HG03469 (cell line): Measurements from ENCODE around the gene PXDC1.
"Not testable (repeated sequence)": the region's sequence is repeated elsewhere in the genome, so short reads cannot be mapped to it uniquely, and the experiment has no call there.

ENCODE experiments used
- ATAC-seq: cut with Tn5 transposase; IDR thresholded peaks from one replicate; pipeline ENCODE4 v1.9.1; 2021; ENCODE audit warnings: mild to moderate bottlenecking, moderate library complexity, moderate number of reproducible peaks; ENCODE audit not compliant: unreplicated experiment

PXDC1 gene

DNA sequence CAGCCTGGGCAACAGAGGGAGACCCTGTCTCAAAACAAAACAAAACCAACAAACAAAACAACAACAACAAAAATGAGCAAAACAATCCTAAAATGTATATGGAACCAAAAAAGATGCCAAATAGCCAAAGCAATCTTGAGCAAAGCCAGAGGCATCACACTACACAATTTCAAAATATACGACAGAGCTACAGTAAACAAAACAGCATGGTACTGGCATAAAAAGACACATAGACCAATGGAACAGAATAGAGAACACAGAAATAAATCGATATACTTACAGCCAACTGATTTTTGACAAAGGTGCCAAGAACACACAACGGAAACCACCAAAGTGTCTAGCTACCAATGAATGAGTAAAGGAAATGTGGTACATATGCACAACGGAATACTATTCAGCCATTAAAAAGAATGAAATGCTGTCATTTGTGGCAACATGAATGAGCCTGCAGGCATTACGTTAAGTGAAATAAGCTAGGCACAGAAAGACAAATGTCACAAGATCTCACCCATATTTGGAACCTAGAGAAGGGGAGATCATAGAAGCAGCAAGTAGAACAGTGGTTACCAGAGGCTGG is 16.4 kb downstream of the PXDC1 start:
- no peak for ATAC-seq

DNA sequence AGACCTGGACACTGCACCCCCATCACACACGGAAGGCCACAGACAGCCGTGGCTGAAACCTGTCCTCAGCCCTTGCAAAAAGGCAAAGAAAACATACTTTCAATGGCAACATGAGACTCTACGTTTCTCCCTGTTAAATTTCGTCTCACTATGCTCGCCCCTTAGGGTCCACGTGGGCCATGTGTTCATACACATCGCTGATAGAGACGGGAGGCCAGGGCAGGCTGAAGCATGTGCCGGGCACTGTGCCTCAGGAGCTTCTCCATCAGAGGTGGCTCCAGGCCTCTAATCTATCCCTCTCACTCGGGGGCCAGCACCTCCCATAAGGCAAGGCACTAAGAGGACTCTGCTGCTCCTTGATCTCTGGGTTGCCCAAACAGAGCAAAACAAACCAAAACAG is 17.5 kb downstream of the PXDC1 start:
- ATAC-seq: no peak

DNA sequence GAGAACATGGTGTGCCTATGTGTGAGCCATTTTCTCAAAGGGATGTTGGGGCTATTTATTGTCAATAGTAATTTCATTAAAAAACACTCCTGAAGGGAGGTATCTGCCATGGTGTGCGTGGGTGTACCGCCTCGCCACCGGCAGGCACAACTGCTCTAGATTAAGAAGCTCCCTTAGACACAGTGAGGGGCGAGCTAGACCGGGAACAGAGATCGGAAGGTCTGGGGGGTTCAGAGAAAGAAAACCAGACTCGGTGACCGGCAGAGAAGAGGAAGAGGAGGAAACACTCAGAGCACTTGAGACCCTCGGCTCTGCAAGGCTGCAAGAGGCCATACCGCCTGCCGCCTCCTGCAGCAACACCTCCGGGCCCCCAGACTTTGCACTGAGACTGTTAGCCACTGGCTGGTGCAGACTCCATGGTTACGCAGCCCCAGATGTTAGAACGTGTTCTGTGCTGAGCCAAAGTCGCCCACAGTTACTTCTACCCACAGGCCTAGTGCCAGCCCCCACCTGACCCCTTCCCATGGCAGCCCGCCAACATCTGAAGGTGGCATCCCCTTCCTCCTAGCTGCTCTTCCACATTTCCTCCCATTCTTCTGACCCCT is 18.1 kb downstream of the PXDC1 start:
- no peak for ATAC-seq

DNA sequence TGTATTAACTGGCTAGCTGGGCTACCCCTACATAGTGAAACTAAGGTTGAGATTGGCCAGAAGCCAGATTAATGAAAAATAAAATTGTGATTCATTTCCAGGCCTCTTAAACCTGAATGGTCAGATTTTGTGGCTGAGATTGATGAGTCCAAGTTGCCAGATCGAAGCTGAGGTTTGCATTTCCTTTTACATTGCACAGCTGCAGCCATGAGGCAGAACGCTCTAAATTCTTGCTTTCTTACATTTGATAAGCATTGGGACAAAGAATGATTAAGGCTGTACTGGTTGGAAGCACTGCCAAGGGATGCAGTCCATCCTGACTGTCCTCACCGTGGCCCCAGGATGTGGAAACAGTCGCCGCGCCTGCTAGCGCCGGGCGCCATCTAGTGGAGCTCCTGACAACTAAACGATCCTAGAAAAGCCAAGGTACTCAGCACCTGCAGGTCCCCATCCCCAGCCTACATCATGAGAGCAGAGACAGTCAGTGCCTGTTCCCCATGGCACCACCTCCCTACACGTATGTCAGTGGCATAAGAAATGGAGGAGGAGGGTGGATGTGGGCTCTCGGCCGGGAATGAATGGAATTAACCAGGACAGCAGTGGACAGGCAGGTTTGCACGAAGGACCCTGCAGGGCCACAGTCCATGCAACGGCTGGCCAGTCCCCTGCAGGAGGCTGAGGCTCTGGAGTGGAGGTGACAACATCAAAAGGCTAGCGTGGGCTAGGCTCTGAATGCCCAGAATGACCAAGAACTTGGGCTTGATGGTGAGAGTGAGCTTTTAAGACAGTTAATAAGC is 19.0 kb downstream of the PXDC1 start:
- ATAC-seq: no peak

DNA sequence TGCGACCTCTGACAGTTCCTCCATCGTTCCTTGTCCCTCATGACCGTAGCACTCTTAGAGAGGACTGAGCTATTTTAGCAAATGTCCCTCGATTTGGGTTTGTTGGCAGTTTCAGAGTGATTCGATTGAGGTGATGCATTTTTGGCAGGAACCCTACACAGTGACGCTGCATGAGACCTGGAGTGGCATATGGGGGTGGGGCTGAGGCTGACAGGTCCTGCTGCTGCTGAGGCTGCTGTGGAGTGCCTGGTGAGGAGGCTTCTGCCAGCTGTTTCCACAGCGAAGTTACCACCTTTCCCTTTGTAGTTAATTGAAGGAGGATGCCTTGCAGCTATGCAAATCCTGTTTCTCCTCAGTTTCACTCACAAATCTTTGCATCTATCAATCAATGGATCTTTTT is 19.8 kb downstream of the PXDC1 start:
- no peak for ATAC-seq

DNA sequence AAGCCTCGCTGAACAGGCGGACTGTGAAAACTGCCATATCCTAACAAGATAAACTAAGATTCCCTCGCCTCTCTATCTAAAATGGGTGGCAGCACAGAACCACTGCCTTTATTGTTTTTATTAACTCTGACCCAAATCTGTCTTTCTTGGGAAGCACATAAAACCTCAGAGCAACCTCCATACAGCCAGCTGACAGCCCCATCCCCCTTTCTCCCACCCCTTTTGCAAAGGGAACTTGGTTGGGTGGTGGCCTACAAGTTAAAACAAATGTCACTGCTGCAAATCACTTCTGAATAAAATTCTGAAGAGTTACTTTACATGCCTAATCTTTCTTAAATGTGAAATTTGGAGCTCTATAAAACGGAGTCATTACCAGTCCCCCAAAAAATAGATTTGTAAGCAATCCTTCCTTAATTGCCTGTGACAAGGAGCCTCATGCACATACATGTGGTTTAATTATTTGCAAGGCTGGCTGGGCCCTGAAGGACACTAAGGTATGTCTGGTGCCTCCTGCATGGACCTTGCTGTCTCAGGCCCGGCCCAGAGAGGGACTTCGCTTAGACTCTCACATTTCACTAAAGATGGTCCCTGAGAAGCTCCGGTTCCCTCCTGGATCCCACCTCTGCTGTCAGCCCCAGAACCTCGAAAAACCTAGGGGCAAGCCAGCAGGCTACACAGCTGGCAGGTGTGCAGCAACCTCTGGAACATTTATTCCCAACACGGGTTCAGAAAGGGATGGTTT is 21.7 kb downstream of the PXDC1 start:
- no peak for ATAC-seq

DNA sequence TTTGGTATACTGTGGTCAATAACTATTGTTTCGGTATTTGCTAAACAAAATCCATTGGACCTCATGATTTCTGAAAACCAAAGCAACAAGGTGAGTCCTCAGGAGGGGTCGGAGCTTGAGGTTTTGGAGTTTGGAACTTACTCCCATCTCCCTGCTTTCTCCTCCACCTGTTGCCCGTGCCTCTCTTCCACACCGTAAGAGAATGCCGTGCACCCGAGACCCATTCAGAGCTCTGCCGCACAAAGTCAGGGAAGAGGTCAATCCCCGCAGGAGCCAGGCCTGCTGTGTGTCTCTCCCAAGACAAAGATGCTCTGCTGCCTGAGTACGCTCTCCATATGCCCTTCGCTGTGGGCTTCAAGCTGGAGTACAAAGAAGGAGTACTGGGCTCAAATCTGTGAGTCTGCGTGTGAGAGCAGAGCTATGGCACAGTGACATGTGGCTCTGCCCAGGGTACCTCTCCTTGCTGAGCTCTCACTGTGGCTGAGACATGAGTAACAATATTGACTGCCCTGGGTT is 23.9 kb downstream of the PXDC1 start:
- no peak for ATAC-seq

DNA sequence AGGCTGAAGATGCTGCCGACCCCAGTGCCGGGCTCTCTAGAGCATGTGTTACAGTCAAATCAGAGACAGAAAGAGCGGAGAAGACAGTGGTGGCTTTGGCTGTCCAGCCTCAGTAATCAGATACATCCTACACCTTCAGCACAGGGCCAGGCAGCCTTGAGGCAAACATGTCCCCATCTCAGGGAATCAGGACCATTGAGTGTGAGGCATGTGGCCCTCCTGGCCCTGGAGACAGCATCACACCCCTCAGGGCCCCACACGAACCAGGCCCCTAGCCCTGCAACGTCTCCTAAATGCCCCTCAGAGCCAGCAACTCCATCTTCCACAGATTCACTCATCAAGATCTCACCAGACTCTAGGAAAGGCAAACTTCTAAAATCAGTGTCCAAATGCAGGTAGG is 24.5 kb downstream of the PXDC1 start:
- ATAC-seq: no peak

GRCh38 chr6:3726421-3726820 is 25.1 kb downstream of the PXDC1 start:
- ATAC-seq: no peak

DNA sequence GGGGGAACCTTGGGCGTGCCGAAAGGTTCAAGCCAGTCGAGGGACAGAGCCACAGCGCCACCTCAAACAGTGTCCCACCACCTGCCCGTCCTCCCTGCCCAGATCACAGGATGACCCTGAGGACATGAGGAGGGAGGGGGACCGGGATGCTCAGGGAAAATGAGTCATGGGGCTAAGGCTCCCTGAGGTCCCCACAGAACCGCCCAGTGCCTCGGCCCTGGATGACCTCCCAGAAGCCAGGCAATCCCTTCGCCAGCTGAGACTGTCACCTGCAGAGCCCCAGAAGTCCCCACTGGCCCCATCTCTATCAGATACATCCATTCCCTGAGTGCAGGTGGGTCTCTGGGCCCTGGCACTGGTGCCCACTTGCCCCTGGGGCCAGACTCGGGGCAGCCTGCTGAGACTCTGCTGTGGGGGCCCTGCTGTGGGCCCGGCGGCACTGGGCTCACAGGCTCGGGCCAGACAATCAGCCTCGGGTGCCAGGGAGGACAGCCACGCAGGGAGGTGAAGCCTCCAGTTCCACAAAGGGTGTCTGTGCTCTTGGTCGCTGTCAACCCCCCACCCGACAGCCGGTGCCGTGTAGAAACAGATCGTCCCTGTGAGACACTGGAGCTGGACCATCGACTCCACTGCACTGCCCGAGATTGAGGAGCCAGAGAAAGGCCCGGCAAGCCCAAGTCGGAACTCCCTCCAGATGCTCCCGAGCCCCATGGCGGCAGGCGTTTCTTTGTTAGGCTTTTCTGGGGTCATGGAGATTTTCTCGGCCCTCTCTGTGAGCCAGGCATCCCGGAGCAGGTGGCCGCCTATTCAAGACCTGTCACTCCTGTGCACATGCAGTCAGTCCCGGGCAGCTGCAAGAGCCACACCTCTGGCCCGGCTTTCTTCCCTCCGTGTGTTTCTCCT is 26.1 kb downstream of the PXDC1 start:
- no peak for ATAC-seq

DNA sequence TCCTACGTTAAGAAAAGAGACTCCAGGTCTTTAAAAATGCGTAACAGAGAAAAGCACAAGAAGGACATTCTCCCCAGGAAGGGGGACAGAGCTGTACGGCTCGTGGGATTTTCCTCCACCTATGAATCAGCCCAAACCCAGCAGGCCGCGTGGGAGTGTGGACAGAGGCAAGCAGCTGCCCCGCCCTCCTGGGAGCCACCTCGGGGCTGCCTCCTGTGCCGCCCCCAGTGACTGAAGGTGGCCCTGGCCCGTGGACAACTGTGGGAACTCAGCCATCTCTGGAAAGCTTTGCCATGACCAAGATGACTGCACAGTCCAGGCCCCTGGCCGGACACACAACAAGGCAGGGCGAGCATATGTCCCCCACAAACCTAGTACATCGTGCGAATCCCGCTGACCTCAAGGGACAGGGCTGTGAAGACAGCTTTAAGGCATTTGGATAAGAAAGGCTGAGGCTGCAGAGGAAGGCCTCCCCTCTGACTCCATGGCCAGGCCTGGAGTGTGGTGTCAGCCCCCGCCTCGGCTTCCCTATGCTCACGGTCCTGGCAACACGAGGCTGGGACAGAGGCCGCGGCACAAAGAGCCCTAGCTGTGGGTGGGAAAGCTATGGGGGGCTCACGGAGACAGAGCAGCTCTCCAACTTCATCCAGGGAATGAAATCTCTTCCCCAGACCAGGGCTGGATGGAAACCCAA is 26.9 kb downstream of the PXDC1 start:
- ATAC-seq: no peak

- no peak for ATAC-seq
Observed at GRCh38 chr6:3723966-3724365, 27.5 kb downstream of the PXDC1 start.

GRCh38 chr6:3723251-3723650 is 28.3 kb downstream of the PXDC1 start:
- ATAC-seq: no peak

DNA sequence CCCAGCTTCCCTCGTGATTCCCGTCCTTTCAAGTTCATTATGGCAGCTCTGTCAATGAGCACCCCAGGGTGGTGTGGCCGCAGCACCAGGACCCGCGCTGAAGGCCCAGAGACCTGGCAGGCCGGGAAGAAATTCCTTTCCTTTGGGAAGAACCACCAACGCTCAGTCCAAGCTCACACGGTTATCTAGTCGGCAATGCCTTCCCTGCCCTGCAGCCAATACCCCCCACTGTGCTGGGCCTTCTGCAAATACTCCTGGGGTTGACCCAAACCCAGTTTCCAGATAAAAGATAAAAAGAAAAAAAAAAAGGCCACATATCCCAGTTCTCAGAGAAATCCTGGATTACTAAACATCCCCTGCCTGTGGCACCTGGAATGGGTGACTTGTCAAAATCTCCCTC is 28.7 kb downstream of the PXDC1 start:
- ATAC-seq: no peak

- no peak for ATAC-seq
Observed at GRCh38 chr6:3721810-3722621, 29.5 kb downstream of the PXDC1 start.

GRCh38 chr6:3720770-3721169 is 30.7 kb downstream of the PXDC1 start:
- not testable (repeated sequence) for ATAC-seq

DNA sequence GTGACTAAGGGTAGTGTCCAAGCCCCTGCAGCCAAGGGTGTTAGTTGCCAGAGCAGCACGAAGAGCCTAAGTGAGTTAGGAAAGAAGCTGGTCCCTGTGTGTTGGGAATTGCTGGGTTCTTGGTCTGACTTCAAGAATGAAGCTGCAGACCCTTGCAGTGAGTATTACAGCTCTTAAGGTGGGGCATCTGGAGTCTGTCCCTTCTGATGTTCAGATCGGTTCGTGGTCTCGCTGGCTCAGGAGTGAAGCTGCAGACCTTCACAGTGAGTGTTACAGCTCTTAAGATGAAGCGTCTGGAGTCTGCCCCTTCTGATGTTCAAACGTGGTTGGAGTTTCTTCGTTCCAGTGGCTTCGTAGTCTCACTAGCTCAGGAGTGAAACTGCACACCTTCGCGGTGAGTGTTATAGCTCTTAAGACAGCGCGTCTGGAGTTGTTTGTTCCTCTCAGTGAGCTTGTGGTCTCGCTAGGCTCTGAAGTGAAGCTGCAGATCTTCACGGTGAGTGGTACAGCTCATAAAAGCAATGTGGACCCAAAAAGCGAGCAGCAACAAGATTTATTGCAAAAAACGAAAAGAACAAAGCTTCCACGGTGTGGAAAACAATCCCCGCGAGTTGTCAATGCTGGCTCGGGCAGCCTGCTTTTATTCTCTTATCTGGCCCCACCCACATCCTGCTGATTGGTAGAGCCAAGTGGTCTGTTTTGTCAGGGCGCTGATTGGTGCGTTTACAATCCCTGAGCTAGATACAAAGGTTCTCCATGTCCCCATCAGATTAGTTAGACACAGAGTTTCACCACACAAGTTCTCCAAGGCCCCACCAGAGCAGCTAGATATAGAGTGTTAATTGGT is 31.8 kb downstream of the PXDC1 start:
- ATAC-seq: no peak

DNA sequence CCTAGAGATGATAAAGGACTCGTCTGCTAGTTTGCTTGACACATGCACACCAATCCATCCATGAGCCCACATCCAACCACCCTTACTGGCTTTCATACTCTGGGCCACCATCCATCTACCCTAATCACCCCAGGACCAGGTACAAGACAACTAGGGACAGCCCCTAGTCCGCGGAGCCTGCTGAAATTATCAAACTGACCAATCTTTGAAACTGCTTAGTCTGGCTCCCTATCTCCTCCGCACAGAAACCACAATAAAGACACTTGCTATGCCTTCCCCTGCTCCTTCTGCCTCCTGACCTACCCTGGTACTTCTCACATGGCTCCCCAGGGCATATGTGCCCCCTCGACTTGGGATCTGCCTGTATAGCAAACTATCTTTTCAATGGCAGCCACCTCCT is 33.1 kb downstream of the PXDC1 start:
- ATAC-seq: no peak
